ENCODE data around the gene HMOX2.

Gene HMOX2

DNA sequence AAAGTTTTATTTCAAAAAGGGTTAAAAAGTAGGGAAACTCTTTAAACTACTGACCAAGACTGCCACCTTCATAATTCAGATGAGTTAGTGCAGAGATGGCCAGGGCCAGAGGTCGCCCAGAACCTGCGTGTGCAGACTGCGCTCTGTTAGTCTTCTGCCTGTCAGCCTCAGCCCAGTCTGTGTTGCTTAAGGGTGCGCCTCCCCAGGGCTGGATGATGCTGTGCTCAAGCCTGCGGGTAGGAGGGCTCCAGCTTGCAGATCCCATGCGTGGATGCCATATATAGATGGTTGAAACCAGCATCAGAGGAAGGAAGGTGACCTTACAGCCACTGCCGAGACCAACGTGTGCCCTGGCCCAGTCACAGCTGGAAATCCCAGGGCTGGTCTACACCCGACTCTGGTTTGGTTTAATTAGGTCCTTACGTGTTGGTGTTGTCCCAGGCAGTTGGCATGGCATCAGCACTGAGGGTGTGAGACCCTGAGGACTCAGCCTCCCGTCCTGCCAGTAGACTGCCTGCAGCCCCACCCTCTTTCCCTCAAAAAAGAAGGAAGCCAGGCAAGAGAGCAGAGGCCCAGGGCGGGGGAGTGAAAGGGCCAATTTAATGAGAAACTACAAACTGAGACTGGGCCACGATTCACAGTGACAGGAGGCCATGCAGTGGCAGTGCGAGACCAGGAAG is 34.7 kb downstream of the HMOX2 start:
- no peak for ATAC-seq
- TF ChIP-seq ZNF8 (CRISPR knock-in tag; IDR thresholded peaks at IDR 0.05) (no peak), OSR1 (CRISPR knock-in tag; IDR thresholded peaks at IDR 0.05) (no peak), GLIS3 (CRISPR knock-in tag; IDR thresholded peaks at IDR 0.05) (no peak), SNAI2 (CRISPR knock-in tag; IDR thresholded peaks at IDR 0.05) (no peak), ZNF70 (CRISPR knock-in tag; IDR thresholded peaks at IDR 0.05) (no peak), ARNTL (CRISPR knock-in tag; IDR thresholded peaks at IDR 0.05; ENCODE audit: borderline replicate concordance, low read depth) (no peak), ISL1 (CRISPR knock-in tag; IDR thresholded peaks at IDR 0.05) (no peak), CSDC2 (CRISPR knock-in tag; IDR thresholded peaks at IDR 0.05) (no peak), ZNF565 (CRISPR knock-in tag; conservative IDR thresholded peaks at IDR 0.05; ENCODE audit: low read depth) (no peak), PPARA (CRISPR knock-in tag; IDR thresholded peaks at IDR 0.05; ENCODE audit: borderline replicate concordance) (no peak), TOX (CRISPR knock-in tag; IDR thresholded peaks at IDR 0.05; ENCODE audit: borderline replicate concordance) (no peak), RARB (CRISPR knock-in tag; IDR thresholded peaks at IDR 0.05) (no peak)
- TF ChIP-seq, protein P1, sequence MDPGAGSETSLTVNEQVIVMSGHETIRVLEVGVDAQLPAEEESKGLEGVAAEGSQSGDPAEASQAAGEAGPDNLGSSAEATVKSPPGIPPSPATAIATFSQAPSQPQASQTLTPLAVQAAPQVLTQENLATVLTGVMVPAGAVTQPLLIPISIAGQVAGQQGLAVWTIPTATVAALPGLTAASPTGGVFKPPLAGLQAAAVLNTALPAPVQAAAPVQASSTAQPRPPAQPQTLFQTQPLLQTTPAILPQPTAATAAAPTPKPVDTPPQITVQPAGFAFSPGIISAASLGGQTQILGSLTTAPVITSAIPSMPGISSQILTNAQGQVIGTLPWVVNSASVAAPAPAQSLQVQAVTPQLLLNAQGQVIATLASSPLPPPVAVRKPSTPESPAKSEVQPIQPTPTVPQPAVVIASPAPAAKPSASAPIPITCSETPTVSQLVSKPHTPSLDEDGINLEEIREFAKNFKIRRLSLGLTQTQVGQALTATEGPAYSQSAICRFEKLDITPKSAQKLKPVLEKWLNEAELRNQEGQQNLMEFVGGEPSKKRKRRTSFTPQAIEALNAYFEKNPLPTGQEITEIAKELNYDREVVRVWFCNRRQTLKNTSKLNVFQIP (CRISPR knock-in tag; IDR thresholded peaks at IDR 0.05; ENCODE audit: borderline replicate concordance, low read depth): no peak
- TF ChIP-seq, protein P2, sequence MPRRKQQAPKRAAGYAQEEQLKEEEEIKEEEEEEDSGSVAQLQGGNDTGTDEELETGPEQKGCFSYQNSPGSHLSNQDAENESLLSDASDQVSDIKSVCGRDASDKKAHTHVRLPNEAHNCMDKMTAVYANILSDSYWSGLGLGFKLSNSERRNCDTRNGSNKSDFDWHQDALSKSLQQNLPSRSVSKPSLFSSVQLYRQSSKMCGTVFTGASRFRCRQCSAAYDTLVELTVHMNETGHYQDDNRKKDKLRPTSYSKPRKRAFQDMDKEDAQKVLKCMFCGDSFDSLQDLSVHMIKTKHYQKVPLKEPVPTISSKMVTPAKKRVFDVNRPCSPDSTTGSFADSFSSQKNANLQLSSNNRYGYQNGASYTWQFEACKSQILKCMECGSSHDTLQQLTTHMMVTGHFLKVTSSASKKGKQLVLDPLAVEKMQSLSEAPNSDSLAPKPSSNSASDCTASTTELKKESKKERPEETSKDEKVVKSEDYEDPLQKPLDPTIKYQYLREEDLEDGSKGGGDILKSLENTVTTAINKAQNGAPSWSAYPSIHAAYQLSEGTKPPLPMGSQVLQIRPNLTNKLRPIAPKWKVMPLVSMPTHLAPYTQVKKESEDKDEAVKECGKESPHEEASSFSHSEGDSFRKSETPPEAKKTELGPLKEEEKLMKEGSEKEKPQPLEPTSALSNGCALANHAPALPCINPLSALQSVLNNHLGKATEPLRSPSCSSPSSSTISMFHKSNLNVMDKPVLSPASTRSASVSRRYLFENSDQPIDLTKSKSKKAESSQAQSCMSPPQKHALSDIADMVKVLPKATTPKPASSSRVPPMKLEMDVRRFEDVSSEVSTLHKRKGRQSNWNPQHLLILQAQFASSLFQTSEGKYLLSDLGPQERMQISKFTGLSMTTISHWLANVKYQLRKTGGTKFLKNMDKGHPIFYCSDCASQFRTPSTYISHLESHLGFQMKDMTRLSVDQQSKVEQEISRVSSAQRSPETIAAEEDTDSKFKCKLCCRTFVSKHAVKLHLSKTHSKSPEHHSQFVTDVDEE (CRISPR knock-in tag; IDR thresholded peaks at IDR 0.05): no peak
- TF ChIP-seq, protein P3, sequence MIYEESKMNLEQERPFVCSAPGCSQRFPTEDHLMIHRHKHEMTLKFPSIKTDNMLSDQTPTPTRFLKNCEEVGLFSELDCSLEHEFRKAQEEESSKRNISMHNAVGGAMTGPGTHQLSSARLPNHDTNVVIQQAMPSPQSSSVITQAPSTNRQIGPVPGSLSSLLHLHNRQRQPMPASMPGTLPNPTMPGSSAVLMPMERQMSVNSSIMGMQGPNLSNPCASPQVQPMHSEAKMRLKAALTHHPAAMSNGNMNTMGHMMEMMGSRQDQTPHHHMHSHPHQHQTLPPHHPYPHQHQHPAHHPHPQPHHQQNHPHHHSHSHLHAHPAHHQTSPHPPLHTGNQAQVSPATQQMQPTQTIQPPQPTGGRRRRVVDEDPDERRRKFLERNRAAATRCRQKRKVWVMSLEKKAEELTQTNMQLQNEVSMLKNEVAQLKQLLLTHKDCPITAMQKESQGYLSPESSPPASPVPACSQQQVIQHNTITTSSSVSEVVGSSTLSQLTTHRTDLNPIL (CRISPR knock-in tag; IDR thresholded peaks at IDR 0.05; ENCODE audit: low read depth): no peak
- TF ChIP-seq, protein P4, sequence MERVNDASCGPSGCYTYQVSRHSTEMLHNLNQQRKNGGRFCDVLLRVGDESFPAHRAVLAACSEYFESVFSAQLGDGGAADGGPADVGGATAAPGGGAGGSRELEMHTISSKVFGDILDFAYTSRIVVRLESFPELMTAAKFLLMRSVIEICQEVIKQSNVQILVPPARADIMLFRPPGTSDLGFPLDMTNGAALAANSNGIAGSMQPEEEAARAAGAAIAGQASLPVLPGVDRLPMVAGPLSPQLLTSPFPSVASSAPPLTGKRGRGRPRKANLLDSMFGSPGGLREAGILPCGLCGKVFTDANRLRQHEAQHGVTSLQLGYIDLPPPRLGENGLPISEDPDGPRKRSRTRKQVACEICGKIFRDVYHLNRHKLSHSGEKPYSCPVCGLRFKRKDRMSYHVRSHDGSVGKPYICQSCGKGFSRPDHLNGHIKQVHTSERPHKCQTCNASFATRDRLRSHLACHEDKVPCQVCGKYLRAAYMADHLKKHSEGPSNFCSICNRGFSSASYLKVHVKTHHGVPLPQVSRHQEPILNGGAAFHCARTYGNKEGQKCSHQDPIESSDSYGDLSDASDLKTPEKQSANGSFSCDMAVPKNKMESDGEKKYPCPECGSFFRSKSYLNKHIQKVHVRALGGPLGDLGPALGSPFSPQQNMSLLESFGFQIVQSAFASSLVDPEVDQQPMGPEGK (CRISPR knock-in tag; IDR thresholded peaks at IDR 0.05; ENCODE audit: borderline replicate concordance): no peak

DNA sequence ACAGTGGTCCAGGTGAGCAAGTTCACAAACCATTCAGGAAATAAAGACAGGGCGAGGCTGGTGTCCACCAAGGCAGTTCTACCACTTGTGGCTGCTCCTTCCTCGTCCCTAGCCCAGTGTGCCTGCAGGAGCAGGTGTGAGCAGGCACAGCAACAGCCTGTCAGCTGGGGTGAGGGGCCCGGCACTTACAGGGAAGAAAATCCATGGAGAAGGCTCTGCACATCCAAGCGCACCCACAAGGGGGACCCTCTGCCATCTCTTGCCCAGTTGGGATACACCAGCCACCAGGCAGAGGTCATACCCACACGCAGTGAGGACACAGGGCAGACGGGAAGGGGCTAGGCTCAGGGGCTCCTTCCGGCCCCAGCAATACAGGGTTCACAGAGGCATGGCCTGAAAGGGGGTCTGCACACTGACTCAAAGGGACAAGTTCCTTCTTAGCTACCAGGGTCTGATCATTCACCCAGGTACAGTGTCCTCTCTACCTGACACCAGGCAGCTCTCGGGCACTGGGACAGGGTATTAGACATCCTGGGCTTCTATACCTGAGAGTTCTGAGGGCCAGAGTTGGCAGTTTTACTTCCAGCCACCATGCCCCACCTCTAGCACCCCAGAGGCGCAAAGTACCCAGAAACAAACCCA is 35.4 kb downstream of the HMOX2 start:
- peak; percentile 78 for ATAC-seq
- TF ChIP-seq, protein P1 (CRISPR knock-in tag; IDR thresholded peaks at IDR 0.05; ENCODE audit: borderline replicate concordance, low read depth): no peak
- TF ChIP-seq, protein P4 (CRISPR knock-in tag; IDR thresholded peaks at IDR 0.05; ENCODE audit: borderline replicate concordance): no peak
- no peak for TF ChIP-seq TCF4 (CRISPR knock-in tag; IDR thresholded peaks at IDR 0.05; ENCODE audit: borderline replicate concordance)
- TF ChIP-seq, protein P3 (CRISPR knock-in tag; IDR thresholded peaks at IDR 0.05; ENCODE audit: low read depth): no peak
- no peak for TF ChIP-seq ZNF565 (CRISPR knock-in tag; conservative IDR thresholded peaks at IDR 0.05; ENCODE audit: low read depth)
- TF ChIP-seq, protein P5, sequence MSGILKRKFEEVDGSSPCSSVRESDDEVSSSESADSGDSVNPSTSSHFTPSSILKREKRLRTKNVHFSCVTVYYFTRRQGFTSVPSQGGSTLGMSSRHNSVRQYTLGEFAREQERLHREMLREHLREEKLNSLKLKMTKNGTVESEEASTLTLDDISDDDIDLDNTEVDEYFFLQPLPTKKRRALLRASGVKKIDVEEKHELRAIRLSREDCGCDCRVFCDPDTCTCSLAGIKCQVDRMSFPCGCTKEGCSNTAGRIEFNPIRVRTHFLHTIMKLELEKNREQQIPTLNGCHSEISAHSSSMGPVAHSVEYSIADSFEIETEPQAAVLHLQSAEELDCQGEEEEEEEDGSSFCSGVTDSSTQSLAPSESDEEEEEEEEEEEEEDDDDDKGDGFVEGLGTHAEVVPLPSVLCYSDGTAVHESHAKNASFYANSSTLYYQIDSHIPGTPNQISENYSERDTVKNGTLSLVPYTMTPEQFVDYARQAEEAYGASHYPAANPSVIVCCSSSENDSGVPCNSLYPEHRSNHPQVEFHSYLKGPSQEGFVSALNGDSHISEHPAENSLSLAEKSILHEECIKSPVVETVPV (CRISPR knock-in tag; IDR thresholded peaks at IDR 0.05): no peak
- no peak for TF ChIP-seq RARB (CRISPR knock-in tag; IDR thresholded peaks at IDR 0.05)
- TF ChIP-seq ZC3H10 (CRISPR knock-in tag; IDR thresholded peaks at IDR 0.05): no peak
- TF ChIP-seq CSDC2 (CRISPR knock-in tag; IDR thresholded peaks at IDR 0.05): no peak
- no peak for TF ChIP-seq ZFP30 (CRISPR knock-in tag; IDR thresholded peaks at IDR 0.05)
- TF ChIP-seq ISL1 (CRISPR knock-in tag; IDR thresholded peaks at IDR 0.05): no peak
- TF ChIP-seq ZFP3 (CRISPR knock-in tag; IDR thresholded peaks at IDR 0.05): no peak
- TF ChIP-seq ZNF70 (CRISPR knock-in tag; IDR thresholded peaks at IDR 0.05): no peak

Measured in SK-N-SH treated with all-trans-retinoic acid at 6 μM for 48 hours (cell line).